Spleen (tissue), 11 donors: ENCODE results near the gene ZNF414. TPM values are rescaled to one million over a fixed set of nuclear protein-coding genes. Genes with fewer than 3 reads are reported as not detected.
A peak's percentile ranks its signal among the peaks of the same experiment; 100 is the strongest.

Experiments
- DNase-seq: peaks from one replicate; pipeline ENCODE4 v3.0.0-alpha.2; 2020
- H3K27ac ChIP-seq, 8 donors: fragments of 200-600 bp; sonication (generic) in 7 of 8; 1 replicate in 4 of 8; 2 replicates in 4 of 8; pipeline versions ENCODE4 v1.5.0 to v1.8.0; 2016 to 2021; ENCODE audit warnings: inconsistent platforms in 4 of 8, mild to moderate bottlenecking in 4 of 8, moderate library complexity in 1 of 8
- H3K27me3 ChIP-seq, 7 donors: fragments of 200-600 bp; sonication (generic) in 6 of 7; replicated peaks in 1 of 7; 1 replicate in 4 of 7; 2 replicates in 3 of 7; pipeline versions ENCODE4 v1.5.0 to v1.8.0; 2016 to 2021; ENCODE audit warnings: inconsistent platforms in 3 of 7, mild to moderate bottlenecking in 1 of 7
- H3K36me3 ChIP-seq, 6 donors: fragments of 200-600 bp; sonication (generic) in 5 of 6; 1 replicate in 4 of 6; 2 replicates in 2 of 6; pipeline versions ENCODE4 v1.5.0 to v1.8.0; 2016 to 2021; ENCODE audit warnings: inconsistent platforms in 2 of 6
- H3K4me1 ChIP-seq, 6 donors: fragments of 200-600 bp; sonication (generic) in 5 of 6; 1 replicate in 3 of 6; 2 replicates in 3 of 6; pipeline versions ENCODE4 v1.5.0 to v1.8.0; 2016 to 2021; ENCODE audit warnings: inconsistent platforms in 3 of 6
- H3K4me3 ChIP-seq, 8 donors: fragments of 200-600 bp; sonication (generic) in 7 of 8; 1 replicate in 4 of 8; 2 replicates in 4 of 8; pipeline versions ENCODE4 v1.5.0 to v1.8.0; 2016 to 2021; ENCODE audit warnings: inconsistent platforms in 4 of 8, mild to moderate bottlenecking in 4 of 8, moderate library complexity in 2 of 8
- H3K9me3 ChIP-seq, 8 donors: fragments of 200-600 bp; sonication (generic) in 7 of 8; 1 replicate in 4 of 8; 2 replicates in 4 of 8; pipeline versions ENCODE4 v1.5.0 to v1.8.0; 2016 to 2021; ENCODE audit warnings: inconsistent platforms in 4 of 8
- CTCF ChIP-seq, 11 experiments: fragments of 200-600 bp in 7 of 11; fragments of 450-650 bp in 4 of 11; sonication (generic) in 4 of 11; IDR thresholded peaks in 8 of 11; conservative IDR thresholded peaks in 3 of 11; 1 replicate in 7 of 11; 2 replicates in 4 of 11; pipeline versions ENCODE4 v1.4.0 to v1.8.0; 2016 to 2021; ENCODE audit warnings: antibody characterized with exemption in 11 of 11, inconsistent platforms in 4 of 11, mild to moderate bottlenecking in 1 of 11
- POLR2A ChIP-seq, 3 donors: fragments of 450-650 bp; IDR thresholded peaks; one replicate each; pipeline ENCODE4 v1.5.1; 2017; ENCODE audit warnings: antibody characterized with exemption in 3 of 3, mild to moderate bottlenecking in 1 of 3
- POLR2AphosphoS5 ChIP-seq, 3 donors: sonication (generic); formaldehyde crosslinking; IDR thresholded peaks; one replicate each; pipeline ENCODE4 v1.5.1; 2017; ENCODE audit warnings: antibody characterized with exemption in 3 of 3
- whole genome bisulfite sequencing, 5 donors: extraction: QIAGEN DNeasy Blood & Tissue Kit in 3 of 5; methylation state at CpG; one replicate each; pipeline versions ENCODE4 v1.1.5 to v1.1.7; 2013 to 2018; 5-methylcytosine and 5-hydroxymethylcytosine counted together
- intact Hi-C: fragments of 100-400 bp; cut with DNase I; formaldehyde crosslinking; loops from one replicate; pipeline ENCODE4 v1.15.0; 2023; ENCODE audit warnings: low total_unique reads
- polyA plus RNA-seq, 3 donors: library from polyadenylated mRNA; stranded (reverse); fragments of 200-250 nt; gene quantifications; one replicate each; pipeline ENCODE4 v1.2.1, GENCODE V29; 2013
- total RNA-seq, 7 donors: library from RNA; depleted of rRNA in 3 of 7; stranded (reverse); fragments of >200 nt in 3 of 7; fragmentation: NEBNext Ultra II Directional in 4 of 7; extraction: Animal tissue kit (Norgen Biotek cat#: 25700) in 4 of 7; gene quantifications; one replicate each; pipeline versions ENCODE4 v1.1.0 to v1.2.1, GENCODE V29; 2016 to 2021
- donor health status: healthy with polysubstance abuse.
- donor health status: DM: no; HTN: no; CAD: no; lungs with moderate emphysema.
- donor health status: DM: no; HTN: no; CAD: no.
- donor health status: Bipolar disorder and iron deficiency.
- donor health status: healthy.
- donor health status: DM: no; HTN: no; CAD: no.
- donor health status: DM: yes; HTN: yes; CAD: no.

Gene ZNF414
- total and polyA plus RNA-seq, 10 donors = 12.0 to 31.7 (median 23.8) TPM

DNA sequence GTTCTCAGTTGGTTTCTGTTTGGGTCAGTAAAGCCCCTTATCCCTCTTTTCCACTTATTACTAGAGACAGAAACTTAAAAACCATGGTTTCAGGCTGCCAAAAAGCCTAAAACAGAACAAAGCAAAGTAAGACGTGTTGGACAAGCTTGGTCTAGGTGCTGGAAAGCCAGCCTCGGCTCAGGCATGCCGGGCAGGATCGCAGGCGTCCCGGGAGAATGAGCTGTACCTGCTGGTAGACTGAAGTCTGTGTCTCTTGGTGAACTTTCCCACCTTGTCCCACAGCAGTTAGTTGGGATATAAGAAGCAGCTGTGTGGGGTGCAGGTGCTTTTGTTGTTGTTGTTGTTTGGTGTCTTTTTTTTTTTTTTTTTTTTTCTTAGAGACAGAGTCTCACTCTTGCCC is 32.4 kb downstream of the ZNF414 start:
- intact Hi-C loops = no loop called here
- peaks cover 11 to 98% (median 87%) of the 10 kb centered on the region in 6 donors for H3K36me3 ChIP-seq
- H3K9me3 ChIP-seq = no peaks in the 10 kb centered on the region
- H3K4me3 ChIP-seq = no peak overlapping the region
- peak; percentile 53 for DNase-seq
- 87 to 92% (median 89%) methylated on average over 6 of the region's 6 CpGs for WGBS, 5 donors
- H3K27ac ChIP-seq = peak overlapping the region in 1 of 8 donors; percentile 44
- H3K27me3 ChIP-seq = no peaks in the 10 kb centered on the region
- H3K4me1 ChIP-seq = peaks cover 8 to 88% (median 49%) of the 10 kb centered on the region in 6 donors
- TF ChIP-seq POLR2AphosphoS5 (IDR thresholded peaks at IDR 0.05) (no peak), POLR2A (IDR thresholded peaks at IDR 0.05) (no peak), CTCF (IDR thresholded peaks at IDR 0.05 in 8 of 11, conservative IDR thresholded peaks at IDR 0.05 in 3 of 11) (no peak)

- Histone ChIP-seq H3K4me1 (peaks cover 6 to 88% (median 47%) of the 10 kb centered on the region in 6 donors), H3K27me3 (no peaks in the 10 kb centered on the region), H3K4me3 (no peak overlapping the region), H3K36me3 (peaks cover 10 to 98% (median 87%) of the 10 kb centered on the region in 6 donors), H3K9me3 (no peaks in the 10 kb centered on the region), H3K27ac (peak overlapping the region in 4 of 8 donors; percentile 13 to 44 (median 32))
- WGBS, 5 donors = 69 to 85% (median 77%) methylated on average over 11 of the region's 11 CpGs
- DNase-seq = peak; percentile 68
- intact Hi-C loops = no loop called here
- TF ChIP-seq CTCF (IDR thresholded peaks at IDR 0.05 in 8 of 11, conservative IDR thresholded peaks at IDR 0.05 in 3 of 11) = no peak
- no peak for TF ChIP-seq POLR2A (IDR thresholded peaks at IDR 0.05)
- TF ChIP-seq POLR2AphosphoS5 (IDR thresholded peaks at IDR 0.05) = peak in 1 of 3 donors; percentile 50
Measured at GRCh38 chr19:8481201-8481600, 32.8 kb downstream of the ZNF414 start.

GRCh38 chr19:8478598-8478997 is 35.4 kb downstream of the ZNF414 start:
- Histone ChIP-seq H3K4me3 (no peak overlapping the region), H3K4me1 (peaks cover 11 to 88% (median 54%) of the 10 kb centered on the region in 6 donors), H3K27me3 (no peaks in the 10 kb centered on the region), H3K9me3 (no peaks in the 10 kb centered on the region), H3K27ac (peak overlapping the region in 2 of 8 donors; percentile 7 to 13), H3K36me3 (peaks cover 4 to 98% (median 81%) of the 10 kb centered on the region in 6 donors)
- no peak for DNase-seq
- WGBS, 5 donors = 62 to 92% (median 77%) methylated on average over 3 of the region's 3 CpGs
- no peak for TF ChIP-seq CTCF (IDR thresholded peaks at IDR 0.05 in 8 of 11, conservative IDR thresholded peaks at IDR 0.05 in 3 of 11)
- TF ChIP-seq POLR2A (IDR thresholded peaks at IDR 0.05) = no peak
- no peak for TF ChIP-seq POLR2AphosphoS5 (IDR thresholded peaks at IDR 0.05)
- intact Hi-C loops = no loop called here

GRCh38 chr19:8477889-8478288 is 36.1 kb downstream of the ZNF414 start:
- 64 to 76% (median 71%) methylated on average over 4 of the region's 4 CpGs for WGBS, 5 donors
- no peak for DNase-seq
- Histone ChIP-seq H3K4me1 (peaks cover 18 to 88% (median 57%) of the 10 kb centered on the region in 6 donors), H3K27ac (peak overlapping the region in 1 of 8 donors; percentile 13), H3K4me3 (no peak overlapping the region), H3K9me3 (no peaks in the 10 kb centered on the region), H3K27me3 (no peaks in the 10 kb centered on the region), H3K36me3 (peaks cover 4 to 98% (median 80%) of the 10 kb centered on the region in 6 donors)
- TF ChIP-seq CTCF (IDR thresholded peaks at IDR 0.05 in 8 of 11, conservative IDR thresholded peaks at IDR 0.05 in 3 of 11) (no peak), POLR2A (IDR thresholded peaks at IDR 0.05) (no peak), POLR2AphosphoS5 (IDR thresholded peaks at IDR 0.05) (no peak)
- intact Hi-C loops = no loop called here
